Astrocyte of the spinal cord (primary cell): ENCODE data around the gene C6orf163.

Experiments
- DNase-seq: peaks from one replicate; pipeline ENCODE4 v3.0.0; 2011; ENCODE audit warnings: low read depth, low spot score
- H3K4me3 ChIP-seq: 2 replicates; pipeline ENCODE4 v1.5.1; 2011; ENCODE audit warnings: low read depth, mild to moderate bottlenecking, low read length, moderate library complexity
- in situ Hi-C: cut with HindIII; loops from 2 replicates; pipeline ENCODE4 v1.10.0; 2017; ENCODE audit warnings: low sequenced_read_pairs
- TF ChIP-seq, protein P1 (sequence below): IDR thresholded peaks from 2 replicates; pipeline ENCODE4 v1.5.1; 2012; ENCODE audit warnings: low read depth, mild to moderate bottlenecking, low read length, inconsistent platforms

Gene C6orf163

DNA sequence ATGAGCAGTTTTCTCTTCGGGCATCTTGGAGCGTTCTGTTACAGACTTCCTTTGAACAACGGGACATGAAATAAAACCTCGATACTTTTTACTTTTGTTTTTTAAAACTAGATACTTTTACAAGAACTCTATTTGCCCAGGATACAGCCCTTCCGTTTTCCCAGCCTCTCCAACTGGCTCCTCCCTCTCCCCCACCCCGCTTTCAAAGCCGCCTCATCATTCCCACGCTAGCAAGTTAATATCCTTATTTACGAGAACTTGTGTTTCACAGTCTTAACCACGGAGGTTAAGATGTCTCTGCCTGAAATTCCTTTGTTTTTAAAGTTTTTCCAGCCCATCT is 62.9 kb downstream of the C6orf163 start:
- TF ChIP-seq, protein P1, sequence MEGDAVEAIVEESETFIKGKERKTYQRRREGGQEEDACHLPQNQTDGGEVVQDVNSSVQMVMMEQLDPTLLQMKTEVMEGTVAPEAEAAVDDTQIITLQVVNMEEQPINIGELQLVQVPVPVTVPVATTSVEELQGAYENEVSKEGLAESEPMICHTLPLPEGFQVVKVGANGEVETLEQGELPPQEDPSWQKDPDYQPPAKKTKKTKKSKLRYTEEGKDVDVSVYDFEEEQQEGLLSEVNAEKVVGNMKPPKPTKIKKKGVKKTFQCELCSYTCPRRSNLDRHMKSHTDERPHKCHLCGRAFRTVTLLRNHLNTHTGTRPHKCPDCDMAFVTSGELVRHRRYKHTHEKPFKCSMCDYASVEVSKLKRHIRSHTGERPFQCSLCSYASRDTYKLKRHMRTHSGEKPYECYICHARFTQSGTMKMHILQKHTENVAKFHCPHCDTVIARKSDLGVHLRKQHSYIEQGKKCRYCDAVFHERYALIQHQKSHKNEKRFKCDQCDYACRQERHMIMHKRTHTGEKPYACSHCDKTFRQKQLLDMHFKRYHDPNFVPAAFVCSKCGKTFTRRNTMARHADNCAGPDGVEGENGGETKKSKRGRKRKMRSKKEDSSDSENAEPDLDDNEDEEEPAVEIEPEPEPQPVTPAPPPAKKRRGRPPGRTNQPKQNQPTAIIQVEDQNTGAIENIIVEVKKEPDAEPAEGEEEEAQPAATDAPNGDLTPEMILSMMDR, result no peak
- peak overlapping the region; percentile 78 for H3K4me3 ChIP-seq
- in situ Hi-C loops, result no loop called here
- DNase-seq, result peak; percentile 55

DNA sequence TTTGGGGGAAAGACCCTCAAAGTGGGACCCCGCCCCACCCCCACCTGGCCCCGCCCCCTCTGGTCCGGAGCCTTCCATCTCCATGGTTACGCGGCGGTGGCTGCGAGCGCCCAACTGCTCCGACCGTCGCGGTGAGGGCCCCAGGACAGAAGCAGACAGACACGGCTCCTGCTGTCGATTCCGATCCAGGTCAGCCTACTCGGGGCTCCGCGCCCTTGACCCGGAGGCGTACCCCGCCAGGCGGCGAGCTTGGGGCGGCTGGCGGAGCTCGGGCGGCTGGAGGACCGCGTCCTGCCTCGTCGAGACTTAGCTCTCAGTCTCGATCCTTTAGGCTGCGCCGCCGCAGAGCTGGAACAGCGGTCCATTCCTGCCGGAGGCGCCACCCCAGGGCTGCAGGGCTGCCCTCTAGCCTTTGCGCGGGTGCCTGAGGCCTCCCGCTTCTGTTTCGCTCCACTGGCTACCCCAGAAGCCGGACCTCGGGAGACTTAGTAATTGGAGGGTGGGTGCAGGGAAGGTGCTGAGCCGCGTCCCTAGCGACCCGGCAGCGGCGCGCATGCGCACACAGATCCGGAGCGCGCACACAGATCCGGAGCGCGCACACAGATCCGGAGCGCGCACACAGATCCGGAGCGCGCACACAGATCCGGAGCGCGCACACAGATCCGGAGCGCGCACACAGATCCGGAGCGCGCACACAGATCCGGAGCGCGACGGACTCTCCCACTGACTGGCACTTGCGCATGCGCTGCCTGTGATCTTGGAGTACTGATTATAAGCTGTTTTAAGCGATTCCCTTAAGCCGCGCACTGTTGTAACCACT is 63.5 kb downstream of the C6orf163 start, which contains the start of gene CFAP206:
CFAP206 (plus strand) TSS at position 72 of the 820 bp plus-strand sequence. CDS start 1,868 bp downstream, outside the sequence.
- in situ Hi-C loops, result no loop called here
- TF ChIP-seq, protein P1, result peak; percentile 19
- H3K4me3 ChIP-seq, result peak within 1 kb of the TSS; percentile 78
- peak; percentile 90 for DNase-seq

DNA sequence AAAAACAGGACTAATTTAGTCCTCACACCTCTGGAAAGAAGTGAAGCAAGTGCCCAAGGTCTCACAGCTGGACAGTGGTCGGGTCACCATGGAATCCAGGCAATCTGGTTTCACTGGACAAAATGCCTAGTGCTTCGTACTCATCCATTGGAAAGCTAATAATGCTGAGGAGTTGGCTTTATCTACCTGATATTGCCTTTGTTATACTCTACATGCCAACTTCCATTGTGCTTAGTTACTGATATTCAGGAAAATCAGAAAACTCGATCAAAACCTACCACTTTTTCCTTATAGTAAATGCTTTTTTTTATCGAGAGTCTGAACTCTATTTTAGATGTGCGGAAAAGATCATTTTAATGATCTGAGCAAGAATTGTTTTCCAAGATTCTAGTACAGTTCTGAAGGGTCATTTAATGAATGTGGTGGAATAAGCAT is 64.1 kb downstream of the C6orf163 start:
- no peak for DNase-seq
- peak overlapping the region; percentile 78 for H3K4me3 ChIP-seq
- TF ChIP-seq, protein P1, result no peak
- in situ Hi-C loops, result no loop called here
